Omental fat pad (tissue), 4 donors: ENCODE measurements around the gene SYT12. TPM values are rescaled to one million over a fixed set of nuclear protein-coding genes. Genes with fewer than 3 reads are reported as not detected.

Source experiments
- ATAC-seq: fragments of 150-250 bp; one replicate; pipeline ENCODE4 v1.9.1; 2016; ENCODE audit warnings: mild to moderate bottlenecking, moderate library complexity; ENCODE audit not compliant: low FRiP score
- DNase-seq: peaks from one replicate; pipeline ENCODE4 v3.0.0-alpha.2; 2019; ENCODE audit warnings: low spot score
- total RNA-seq, 4 donors: library from RNA; depleted of rRNA; stranded (reverse); fragments of >200 nt; gene quantifications; one replicate each; pipeline ENCODE4 v1.1.0, GENCODE V29; 2016
- TF ChIP-seq, protein P1 (sequence below), 3 donors: fragments of 450-650 bp; IDR thresholded peaks; one replicate each; pipeline ENCODE4 v1.5.1; 2016 to 2017; ENCODE audit warnings: antibody characterized with exemption in 3 of 3, mild to moderate bottlenecking in 3 of 3, moderate library complexity in 2 of 3

Gene SYT12
- total RNA-seq, 4 donors from 2014 or later = 0.36 to 1.8 (median 0.37) TPM; not detected in 1

DNA sequence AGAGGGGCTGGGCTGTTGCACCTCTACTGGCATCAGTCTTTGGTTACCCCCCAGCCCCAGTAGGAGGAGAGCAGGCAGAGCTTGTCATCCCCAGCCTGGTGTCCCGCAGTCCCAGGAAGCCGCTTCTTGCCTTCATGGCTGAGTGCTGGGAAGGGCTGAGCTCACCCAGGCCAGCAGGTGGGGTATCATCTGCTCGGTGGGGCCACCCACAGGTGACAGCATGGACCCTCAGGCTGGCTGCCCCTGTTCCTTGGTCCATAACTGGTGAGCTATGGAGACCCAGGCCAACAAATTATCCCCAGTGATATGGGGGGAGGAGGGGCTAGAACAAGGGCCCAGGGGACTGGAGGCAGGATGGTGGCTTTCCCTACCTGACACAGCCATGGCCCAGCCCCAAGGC lies 27.2 kb downstream of the SYT12 start:
- ATAC-seq (no peak), DNase-seq (no peak)
- TF ChIP-seq, protein P1, sequence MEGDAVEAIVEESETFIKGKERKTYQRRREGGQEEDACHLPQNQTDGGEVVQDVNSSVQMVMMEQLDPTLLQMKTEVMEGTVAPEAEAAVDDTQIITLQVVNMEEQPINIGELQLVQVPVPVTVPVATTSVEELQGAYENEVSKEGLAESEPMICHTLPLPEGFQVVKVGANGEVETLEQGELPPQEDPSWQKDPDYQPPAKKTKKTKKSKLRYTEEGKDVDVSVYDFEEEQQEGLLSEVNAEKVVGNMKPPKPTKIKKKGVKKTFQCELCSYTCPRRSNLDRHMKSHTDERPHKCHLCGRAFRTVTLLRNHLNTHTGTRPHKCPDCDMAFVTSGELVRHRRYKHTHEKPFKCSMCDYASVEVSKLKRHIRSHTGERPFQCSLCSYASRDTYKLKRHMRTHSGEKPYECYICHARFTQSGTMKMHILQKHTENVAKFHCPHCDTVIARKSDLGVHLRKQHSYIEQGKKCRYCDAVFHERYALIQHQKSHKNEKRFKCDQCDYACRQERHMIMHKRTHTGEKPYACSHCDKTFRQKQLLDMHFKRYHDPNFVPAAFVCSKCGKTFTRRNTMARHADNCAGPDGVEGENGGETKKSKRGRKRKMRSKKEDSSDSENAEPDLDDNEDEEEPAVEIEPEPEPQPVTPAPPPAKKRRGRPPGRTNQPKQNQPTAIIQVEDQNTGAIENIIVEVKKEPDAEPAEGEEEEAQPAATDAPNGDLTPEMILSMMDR (IDR thresholded peaks at IDR 0.05) = no peak

GRCh38 chr11:67051180-67051893 lies 28.4 kb downstream of the SYT12 start:
- no peak for DNase-seq
- ATAC-seq = no peak

DNA sequence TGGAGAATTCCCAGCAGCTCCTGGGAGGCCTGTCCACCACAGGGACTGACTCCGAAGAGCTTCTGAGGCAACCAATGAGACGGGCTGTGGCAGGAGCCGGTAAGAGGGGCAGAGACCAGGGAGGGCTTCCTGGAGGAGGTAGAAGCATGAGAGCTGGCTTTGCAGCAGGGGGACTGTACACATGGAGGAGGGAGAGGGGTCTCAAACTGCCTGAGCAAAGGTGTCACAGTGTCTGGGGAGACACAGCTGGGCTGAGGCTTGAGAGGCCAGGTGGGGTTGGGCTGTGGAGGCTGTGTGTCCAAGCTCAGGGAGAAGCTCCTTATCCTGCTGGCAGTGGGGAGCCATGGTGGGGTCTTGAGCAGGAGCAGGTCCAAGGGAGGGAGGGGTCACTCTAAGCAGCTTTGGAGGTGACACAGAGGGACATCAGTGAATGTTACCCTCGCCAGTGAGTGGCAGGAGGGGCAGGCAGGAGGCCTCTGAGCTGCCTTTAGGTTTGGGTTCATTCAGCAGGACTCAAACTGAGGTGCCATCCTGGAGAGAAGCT lies 29.1 kb downstream of the SYT12 start:
- ATAC-seq (no peak), DNase-seq (no peak)
- TF ChIP-seq, protein P1 (IDR thresholded peaks at IDR 0.05) = no peak

More at GRCh38 chr11:67051180-67051893, 28.4 kb downstream of the SYT12 start:
- TF ChIP-seq, protein P1 (IDR thresholded peaks at IDR 0.05) = no peak

GRCh38 chr11:67052891-67053290 lies 30.0 kb downstream of the SYT12 start:
- DNase-seq (no peak), ATAC-seq (no peak)
- TF ChIP-seq, protein P1 (IDR thresholded peaks at IDR 0.05) = no peak

- peak; percentile 33 for DNase-seq
- TF ChIP-seq, protein P1 (IDR thresholded peaks at IDR 0.05) = no peak
These were observed 31.0 kb downstream of the SYT12 start for GRCh38 chr11:67053896-67054329.

DNA sequence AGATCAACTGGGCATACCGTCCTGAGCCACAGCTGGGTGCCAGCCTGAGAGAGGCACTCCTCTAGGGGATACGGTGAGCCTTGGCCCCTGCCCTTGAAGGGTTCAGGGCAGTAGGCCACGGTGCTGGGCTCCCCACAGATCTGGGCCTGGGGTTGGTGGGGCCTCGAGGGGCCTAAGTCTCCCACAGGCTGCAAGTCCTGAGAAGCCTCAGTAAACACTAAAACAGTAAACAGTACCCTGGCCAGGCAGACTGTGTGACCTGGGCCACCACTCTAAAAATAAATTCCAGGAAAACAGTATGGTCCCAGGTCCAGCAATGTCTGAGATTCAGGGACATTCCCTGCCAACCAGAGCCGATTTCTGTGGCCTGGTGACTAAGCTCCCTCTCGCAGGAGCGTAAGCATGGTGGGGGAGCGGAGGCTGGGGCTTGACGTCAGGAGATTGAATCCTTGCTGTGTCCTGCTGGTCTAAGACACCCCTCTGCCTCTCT lies 31.5 kb downstream of the SYT12 start:
- ATAC-seq (no peak), DNase-seq (no peak)
- TF ChIP-seq, protein P1 (IDR thresholded peaks at IDR 0.05) = no peak

More at GRCh38 chr11:67053896-67054329, 31.0 kb downstream of the SYT12 start:
- peak; percentile 47 for ATAC-seq
